Thoracic aorta (tissue), 2 donors: Measurements from ENCODE around the gene PTGIR. TPM values are rescaled to one million over a fixed set of nuclear protein-coding genes. Genes with fewer than 3 reads are reported as not detected.

Source experiments
- ATAC-seq: fragments of 150-250 bp; one replicate; pipeline ENCODE4 v1.8.0; 2017; ENCODE audit warnings: low read depth; ENCODE audit not compliant: insufficient number of reproducible peaks, low FRiP score
- DNase-seq: peaks from one replicate; pipeline ENCODE4 v3.0.0-alpha.2; 2020; ENCODE audit warnings: low spot score
- H3K27ac ChIP-seq, 2 donors: fragments of 200-600 bp; sonication (generic); 1 replicate in 1 of 2; 2 replicates in 1 of 2; pipeline ENCODE4 v1.5.1; 2016; ENCODE audit warnings: mild to moderate bottlenecking in 2 of 2, moderate library complexity in 2 of 2
- H3K27me3 ChIP-seq: fragments of 200-600 bp; sonication (generic); replicated peaks from 2 replicates; pipeline ENCODE4 v1.6.0; 2016; ENCODE audit warnings: mild to moderate bottlenecking; ENCODE audit not compliant: insufficient read depth
- H3K36me3 ChIP-seq: fragments of 200-600 bp; sonication (generic); one replicate; pipeline ENCODE4 v1.5.1; 2016
- H3K4me1 ChIP-seq, 2 donors: fragments of 200-600 bp; sonication (generic); 1 replicate in 1 of 2; 2 replicates in 1 of 2; pipeline versions ENCODE4 v1.5.1 to v1.6.0; 2016; ENCODE audit warnings: low read depth in 2 of 2, mild to moderate bottlenecking in 1 of 2; ENCODE audit not compliant: control insufficient read depth in 1 of 2
- H3K4me3 ChIP-seq: fragments of 200-600 bp; sonication (generic); 2 replicates; pipeline ENCODE4 v1.5.1; 2016; ENCODE audit warnings: mild to moderate bottlenecking
- H3K9me3 ChIP-seq: fragments of 200-600 bp; sonication (generic); 2 replicates; pipeline ENCODE4 v1.5.1; 2016
- CTCF ChIP-seq: fragments of 200-600 bp; sonication (generic); IDR thresholded peaks from one replicate; pipeline ENCODE4 v1.5.1; 2019; ENCODE audit warnings: antibody characterized with exemption
- total RNA-seq, 2 donors: library from RNA; depleted of rRNA; stranded (reverse); fragments of >200 nt; gene quantifications; one replicate each; pipeline versions ENCODE4 v1.1.0 to v1.2.3, GENCODE V29; 2016

Gene PTGIR, protein sequence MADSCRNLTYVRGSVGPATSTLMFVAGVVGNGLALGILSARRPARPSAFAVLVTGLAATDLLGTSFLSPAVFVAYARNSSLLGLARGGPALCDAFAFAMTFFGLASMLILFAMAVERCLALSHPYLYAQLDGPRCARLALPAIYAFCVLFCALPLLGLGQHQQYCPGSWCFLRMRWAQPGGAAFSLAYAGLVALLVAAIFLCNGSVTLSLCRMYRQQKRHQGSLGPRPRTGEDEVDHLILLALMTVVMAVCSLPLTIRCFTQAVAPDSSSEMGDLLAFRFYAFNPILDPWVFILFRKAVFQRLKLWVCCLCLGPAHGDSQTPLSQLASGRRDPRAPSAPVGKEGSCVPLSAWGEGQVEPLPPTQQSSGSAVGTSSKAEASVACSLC
- total RNA-seq: 100 to 1,000 TPM; 106 to 207 TPM

GRCh38 chr19:46624958-46625661 lies at the start of gene PTGIR:
TSS of gene PTGIR (minus strand) at chr19:46625089. CDS start at chr19:46624225, 864 bp downstream.
- H3K4me3 ChIP-seq: peak within 1 kb of the TSS; percentile 75
- peak; percentile 56 for ATAC-seq
- no peaks in the 10 kb centered on the region for H3K27me3 ChIP-seq
- H3K36me3 ChIP-seq: no peaks in the 10 kb centered on the region
- no peak for TF ChIP-seq CTCF
- no peaks in the 10 kb centered on the region for H3K9me3 ChIP-seq
- peak within 1 kb of the TSS; percentile 96 to 100 for H3K27ac ChIP-seq
- H3K4me1 ChIP-seq: peaks cover 43 to 79% of the 10 kb centered on the region in 2 donors
- DNase-seq: peak; percentile 82

DNA sequence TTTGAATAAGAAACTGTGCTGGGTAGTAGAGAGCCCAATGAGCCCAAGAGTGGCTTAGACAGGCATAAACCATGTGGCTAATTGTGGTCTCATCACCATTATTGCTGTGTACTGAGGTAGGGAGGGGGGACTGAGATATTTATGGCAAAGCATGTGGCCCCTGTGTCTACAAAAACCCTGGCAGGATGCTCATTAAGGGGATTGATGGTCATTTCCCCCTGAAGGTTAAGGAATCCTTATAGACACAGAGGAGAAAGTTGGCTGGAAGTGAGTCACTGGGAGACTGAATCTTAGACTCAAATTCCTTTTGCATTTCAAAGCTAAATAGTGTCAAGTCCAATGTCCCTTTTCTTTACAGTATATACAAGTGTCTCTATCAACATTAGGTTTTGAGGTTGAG lies 45.9 kb upstream of the PTGIR start:
- H3K27ac ChIP-seq: no peak overlapping the region
- ATAC-seq: no peak
- H3K27me3 ChIP-seq: no peaks in the 10 kb centered on the region
- no peak for DNase-seq
- no peaks in the 10 kb centered on the region for H3K9me3 ChIP-seq
- TF ChIP-seq CTCF: no peak
- H3K4me1 ChIP-seq: no peaks in the 10 kb centered on the region
- peaks cover 11% of the 10 kb centered on the region for H3K36me3 ChIP-seq
- H3K4me3 ChIP-seq: no peak overlapping the region

GRCh38 chr19:46668662-46669061 lies 43.8 kb upstream of the PTGIR start:
- DNase-seq (no peak), ATAC-seq (no peak)
- H3K27ac ChIP-seq: no peak overlapping the region
- TF ChIP-seq CTCF: no peak
- H3K9me3 ChIP-seq: no peaks in the 10 kb centered on the region
- H3K36me3 ChIP-seq: peaks cover 1% of the 10 kb centered on the region
- no peak overlapping the region for H3K4me3 ChIP-seq
- H3K27me3 ChIP-seq: no peaks in the 10 kb centered on the region
- H3K4me1 ChIP-seq: no peaks in the 10 kb centered on the region

DNA sequence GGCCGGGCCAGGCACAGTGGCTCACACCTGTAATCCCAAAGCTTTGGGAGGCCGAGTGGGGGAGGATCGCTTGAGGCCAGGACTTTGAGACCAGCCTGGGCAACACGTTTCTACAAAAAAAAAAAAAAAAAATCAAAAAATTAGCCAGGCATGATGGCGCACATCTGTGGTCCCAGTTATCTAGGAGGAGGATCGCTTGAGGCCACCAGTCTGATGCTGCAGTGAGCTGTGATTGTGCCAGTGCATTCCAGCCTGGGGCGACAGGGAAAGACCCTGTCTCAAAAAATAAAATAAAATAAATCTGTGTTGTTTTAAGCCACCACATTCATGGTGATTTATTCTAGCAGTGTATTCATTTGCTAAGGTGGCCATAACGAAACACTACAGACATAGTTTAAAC lies 40.2 kb upstream of the PTGIR start:
- no peak for ATAC-seq
- no peak for TF ChIP-seq CTCF
- Histone ChIP-seq H3K4me1 (peaks cover 4 to 5% of the 10 kb centered on the region in 2 donors), H3K27me3 (no peaks in the 10 kb centered on the region), H3K27ac (no peak overlapping the region), H3K9me3 (no peaks in the 10 kb centered on the region), H3K36me3 (no peaks in the 10 kb centered on the region), H3K4me3 (no peak overlapping the region)
- DNase-seq: no peak
